ENCODE results near the gene PRR16. TPM values are rescaled to one million over a fixed set of nuclear protein-coding genes. Genes with fewer than 3 reads are reported as not detected.

Gene PRR16
- total RNA-seq, 1 donor from 2014 or later = 0.25 TPM

DNA sequence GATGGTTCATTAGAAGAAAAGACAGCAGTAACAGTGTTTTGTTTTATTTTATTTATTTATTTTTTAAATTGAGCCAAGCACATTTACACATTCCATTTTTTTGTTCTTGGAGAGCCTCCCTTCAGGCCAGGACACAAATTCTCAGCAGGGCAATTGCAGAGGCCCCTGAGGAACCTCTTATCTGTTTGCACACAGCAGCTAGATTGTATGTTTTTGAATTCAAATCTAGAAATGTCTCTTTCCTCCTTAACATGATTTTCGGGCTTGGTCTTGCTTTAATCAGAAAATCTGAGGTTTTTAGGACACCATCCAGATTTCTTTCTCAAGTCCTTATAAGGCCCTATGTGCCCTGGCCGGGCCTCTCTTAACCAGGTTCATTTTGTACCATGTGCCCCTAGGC is 76.0 kb downstream of the PRR16 start:
- Mint-ChIP-seq H3K27ac (ENCODE audit: unreplicated experiment) (no peak overlapping the region), H3K27me3 (ENCODE audit: unreplicated experiment) (no peaks in the 10 kb centered on the region), H3K4me3 (ENCODE audit: unreplicated experiment) (no peak overlapping the region), H3K4me1 (ENCODE audit: low read depth, unreplicated experiment) (no peaks in the 10 kb centered on the region), H3K9me3 (ENCODE audit: unreplicated experiment) (no peaks in the 10 kb centered on the region), H3K36me3 (ENCODE audit: unreplicated experiment) (no peaks in the 10 kb centered on the region)
- DNase-seq = no peak
- no peak for TF ChIP-seq CTCF (IDR thresholded peaks at IDR 0.05; ENCODE audit: partially characterized antibody, unreplicated experiment)

DNA sequence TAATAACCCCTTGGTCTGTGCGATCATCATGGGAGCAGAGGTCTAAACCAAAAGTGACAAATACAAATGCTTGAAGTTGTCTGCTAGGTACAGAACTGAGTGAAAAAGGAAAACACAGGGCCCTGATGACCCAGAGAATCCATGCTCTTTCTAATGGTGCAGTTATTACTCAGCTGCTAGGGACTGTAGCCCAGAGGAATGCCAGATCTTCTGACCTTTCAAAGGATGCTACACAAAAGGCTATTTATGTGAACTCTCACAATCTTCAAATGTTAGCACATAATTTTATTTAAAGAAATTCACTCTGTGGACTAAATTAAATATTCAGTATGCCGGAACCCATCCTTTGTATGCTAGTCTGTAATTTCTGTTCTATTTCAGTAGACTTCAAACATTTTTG is 79.9 kb downstream of the PRR16 start:
- no peak for DNase-seq
- H3K4me1 Mint-ChIP-seq (ENCODE audit: low read depth, unreplicated experiment) = no peaks in the 10 kb centered on the region
- no peak overlapping the region for H3K27ac Mint-ChIP-seq (ENCODE audit: unreplicated experiment)
- no peak for TF ChIP-seq CTCF (IDR thresholded peaks at IDR 0.05; ENCODE audit: partially characterized antibody, unreplicated experiment)
- no peaks in the 10 kb centered on the region for H3K36me3 Mint-ChIP-seq (ENCODE audit: unreplicated experiment)
- H3K9me3 Mint-ChIP-seq (ENCODE audit: unreplicated experiment) = no peaks in the 10 kb centered on the region
- H3K4me3 Mint-ChIP-seq (ENCODE audit: unreplicated experiment) = no peak overlapping the region
- H3K27me3 Mint-ChIP-seq (ENCODE audit: unreplicated experiment) = no peaks in the 10 kb centered on the region

DNA sequence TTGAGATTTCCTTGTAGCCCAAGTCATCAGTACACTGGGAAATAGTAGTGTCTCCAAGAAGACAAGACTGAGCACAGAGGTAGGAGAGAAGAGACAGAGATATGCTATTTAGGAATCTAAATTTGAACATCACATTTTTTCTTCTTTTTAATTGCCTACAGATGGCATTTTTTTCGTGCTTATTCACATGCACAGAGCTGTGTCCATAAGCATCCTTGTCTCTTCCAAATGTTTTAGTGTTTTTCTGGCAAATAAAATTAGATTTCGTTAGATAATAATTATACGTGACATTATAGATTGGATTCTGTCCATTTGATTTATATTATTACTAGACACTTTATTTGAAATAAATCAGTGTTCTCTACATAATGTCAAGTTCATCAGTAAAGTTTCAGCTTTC is 80.9 kb downstream of the PRR16 start:
- Mint-ChIP-seq H3K27me3 (ENCODE audit: unreplicated experiment) (no peaks in the 10 kb centered on the region), H3K36me3 (ENCODE audit: unreplicated experiment) (no peaks in the 10 kb centered on the region), H3K27ac (ENCODE audit: unreplicated experiment) (no peak overlapping the region), H3K9me3 (ENCODE audit: unreplicated experiment) (no peaks in the 10 kb centered on the region), H3K4me1 (ENCODE audit: low read depth, unreplicated experiment) (no peaks in the 10 kb centered on the region), H3K4me3 (ENCODE audit: unreplicated experiment) (no peak overlapping the region)
- TF ChIP-seq CTCF (IDR thresholded peaks at IDR 0.05; ENCODE audit: partially characterized antibody, unreplicated experiment) = no peak
- no peak for DNase-seq

DNA sequence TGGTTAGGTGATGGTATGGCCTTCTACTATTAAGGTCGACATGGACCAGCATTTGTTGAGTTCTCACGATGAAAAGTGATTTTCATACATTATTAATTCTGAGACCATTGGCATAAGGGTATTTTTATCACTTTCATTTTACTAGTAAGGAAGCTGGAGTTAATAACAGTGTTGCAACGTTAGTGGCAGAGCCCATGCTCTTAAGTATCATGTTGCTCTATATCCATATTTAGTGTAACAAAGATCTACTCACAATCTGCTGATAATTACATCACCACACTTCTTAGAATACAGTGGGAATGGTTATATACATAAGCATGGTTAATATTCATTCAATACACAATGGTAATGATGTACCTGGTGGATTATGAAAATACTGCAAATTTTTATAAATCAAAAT is 81.9 kb downstream of the PRR16 start:
- no peak overlapping the region for H3K4me3 Mint-ChIP-seq (ENCODE audit: unreplicated experiment)
- H3K4me1 Mint-ChIP-seq (ENCODE audit: low read depth, unreplicated experiment) = no peaks in the 10 kb centered on the region
- H3K27ac Mint-ChIP-seq (ENCODE audit: unreplicated experiment) = no peak overlapping the region
- no peak for TF ChIP-seq CTCF (IDR thresholded peaks at IDR 0.05; ENCODE audit: partially characterized antibody, unreplicated experiment)
- H3K36me3 Mint-ChIP-seq (ENCODE audit: unreplicated experiment) = no peaks in the 10 kb centered on the region
- no peaks in the 10 kb centered on the region for H3K27me3 Mint-ChIP-seq (ENCODE audit: unreplicated experiment)
- no peaks in the 10 kb centered on the region for H3K9me3 Mint-ChIP-seq (ENCODE audit: unreplicated experiment)
- no peak for DNase-seq

- Mint-ChIP-seq H3K36me3 (ENCODE audit: unreplicated experiment) (no peaks in the 10 kb centered on the region), H3K27ac (ENCODE audit: unreplicated experiment) (no peak overlapping the region), H3K27me3 (ENCODE audit: unreplicated experiment) (no peaks in the 10 kb centered on the region), H3K4me1 (ENCODE audit: low read depth, unreplicated experiment) (no peaks in the 10 kb centered on the region), H3K4me3 (ENCODE audit: unreplicated experiment) (no peak overlapping the region), H3K9me3 (ENCODE audit: unreplicated experiment) (no peaks in the 10 kb centered on the region)
- no peak for TF ChIP-seq CTCF (IDR thresholded peaks at IDR 0.05; ENCODE audit: partially characterized antibody, unreplicated experiment)
- DNase-seq = no peak
Measured at GRCh38 chr5:120546922-120547321, 82.8 kb downstream of the PRR16 start.

All from glutamatergic neuron (in vitro differentiated cells).